Measurements from ENCODE around the gene PRKCA.

GRCh38 chr17:66738301-66738700 lies 435.9 kb downstream of the PRKCA start:
- TF ChIP-seq, protein P1, sequence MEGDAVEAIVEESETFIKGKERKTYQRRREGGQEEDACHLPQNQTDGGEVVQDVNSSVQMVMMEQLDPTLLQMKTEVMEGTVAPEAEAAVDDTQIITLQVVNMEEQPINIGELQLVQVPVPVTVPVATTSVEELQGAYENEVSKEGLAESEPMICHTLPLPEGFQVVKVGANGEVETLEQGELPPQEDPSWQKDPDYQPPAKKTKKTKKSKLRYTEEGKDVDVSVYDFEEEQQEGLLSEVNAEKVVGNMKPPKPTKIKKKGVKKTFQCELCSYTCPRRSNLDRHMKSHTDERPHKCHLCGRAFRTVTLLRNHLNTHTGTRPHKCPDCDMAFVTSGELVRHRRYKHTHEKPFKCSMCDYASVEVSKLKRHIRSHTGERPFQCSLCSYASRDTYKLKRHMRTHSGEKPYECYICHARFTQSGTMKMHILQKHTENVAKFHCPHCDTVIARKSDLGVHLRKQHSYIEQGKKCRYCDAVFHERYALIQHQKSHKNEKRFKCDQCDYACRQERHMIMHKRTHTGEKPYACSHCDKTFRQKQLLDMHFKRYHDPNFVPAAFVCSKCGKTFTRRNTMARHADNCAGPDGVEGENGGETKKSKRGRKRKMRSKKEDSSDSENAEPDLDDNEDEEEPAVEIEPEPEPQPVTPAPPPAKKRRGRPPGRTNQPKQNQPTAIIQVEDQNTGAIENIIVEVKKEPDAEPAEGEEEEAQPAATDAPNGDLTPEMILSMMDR (IDR thresholded peaks at IDR 0.05): no peak
- TF ChIP-seq POLR2AphosphoS5 (IDR thresholded peaks at IDR 0.05): no peak

Data from gastroesophageal sphincter (tissue), 3 donors.